WTC11 (cell line): ENCODE measurements around the gene SLIT3. TPM values are rescaled to one million over a fixed set of nuclear protein-coding genes. Genes with fewer than 3 reads are reported as not detected.

Experiments used
- ATAC-seq: fragments of 200-7000 bp; cut with Tn5 transposase; 2 replicates; pipeline ENCODE4 v1.10.0; 2021; ENCODE audit warnings: mild to moderate bottlenecking, moderate library complexity
- CTCF ChIA-PET: fragments of 300-600 bp; sonication (Branson Sonifier 250); formaldehyde crosslinking; loops from one replicate; lab custom pipeline; 2021; ENCODE audit warnings: antibody characterized with exemption; lab: Charles Lee
- POLR2A ChIA-PET: fragments of 350-600 bp; sonication (Branson Sonifier 250); formaldehyde crosslinking; loops from one replicate; lab custom pipeline; 2021; ENCODE audit warnings: antibody characterized with exemption; lab: Charles Lee
- DNase-seq: peaks from one replicate; pipeline ENCODE4 v3.0.0; 2021; ENCODE audit warnings: low spot score
- H3K27ac Mint-ChIP-seq: 2 replicates; pipeline ENCODE4 v1.8.0; 2021; ENCODE audit warnings: mixed read lengths
- H3K27me3 Mint-ChIP-seq: 2 replicates; pipeline ENCODE4 v1.8.0; 2021; ENCODE audit warnings: low read depth, mild to moderate bottlenecking, moderate library complexity, mixed read lengths
- H3K36me3 Mint-ChIP-seq: 2 replicates; pipeline ENCODE4 v1.8.0; 2021; ENCODE audit warnings: mixed read lengths
- H3K4me1 Mint-ChIP-seq: 2 replicates; pipeline ENCODE4 v1.8.0; 2022; ENCODE audit warnings: mixed read lengths
- H3K4me3 Mint-ChIP-seq: 2 replicates; pipeline ENCODE4 v1.8.0; 2021; ENCODE audit warnings: mild to moderate bottlenecking, moderate library complexity, mixed read lengths
- H3K9me3 Mint-ChIP-seq: 2 replicates; pipeline ENCODE4 v1.8.0; 2021; ENCODE audit warnings: mixed read lengths
- ELF4 ChIP-seq: sonication (generic); formaldehyde crosslinking; IDR thresholded peaks from 2 replicates; pipeline ENCODE4 v1.8.1; 2022; ENCODE audit warnings: low read depth, mild to moderate bottlenecking, moderate library complexity, missing genetic modification reagents
- EMX1 ChIP-seq: fragments of 250-450 bp; sonication (Bioruptor Pico); IDR thresholded peaks from 2 replicates; pipeline ENCODE4 v1.8.0; 2021; ENCODE audit warnings: mild to moderate bottlenecking
- GTF2I ChIP-seq: fragments of 250-450 bp; sonication (Bioruptor Pico); conservative IDR thresholded peaks from 2 replicates; pipeline ENCODE4 v1.4.0; 2021; ENCODE audit warnings: mild to moderate bottlenecking
- IRF1 ChIP-seq: sonication (generic); formaldehyde crosslinking; IDR thresholded peaks from 2 replicates; pipeline ENCODE4 v1.8.0; 2023; ENCODE audit warnings: missing genetic modification reagents
- NFYB ChIP-seq: sonication (generic); formaldehyde crosslinking; conservative IDR thresholded peaks from 2 replicates; pipeline ENCODE4 v1.8.0; 2022; ENCODE audit warnings: low read depth, missing genetic modification reagents
- NR1H2 ChIP-seq: sonication (generic); formaldehyde crosslinking; IDR thresholded peaks from 2 replicates; pipeline ENCODE4 v1.9.0; 2021; ENCODE audit warnings: mild to moderate bottlenecking, moderate library complexity, missing genetic modification reagents
- NR2C2 ChIP-seq: sonication (generic); formaldehyde crosslinking; IDR thresholded peaks from 2 replicates; pipeline ENCODE4 v1.8.0; 2022; ENCODE audit warnings: mild to moderate bottlenecking, missing genetic modification reagents
- NR3C1 ChIP-seq: sonication (generic); formaldehyde crosslinking; conservative IDR thresholded peaks from 2 replicates; pipeline ENCODE4 v1.8.1; 2023; ENCODE audit warnings: low read depth, mild to moderate bottlenecking, missing genetic modification reagents
- PREB ChIP-seq: sonication (generic); formaldehyde crosslinking; IDR thresholded peaks from 2 replicates; pipeline ENCODE4 v1.8.1; 2022; ENCODE audit warnings: mild to moderate bottlenecking, missing genetic modification reagents, moderate library complexity, borderline replicate concordance
- RELA ChIP-seq: sonication (generic); formaldehyde crosslinking; IDR thresholded peaks from 2 replicates; pipeline ENCODE4 v1.8.1; 2022; ENCODE audit warnings: missing genetic modification reagents, mild to moderate bottlenecking, borderline replicate concordance
- RORB ChIP-seq: fragments of 250-450 bp; sonication (Bioruptor Pico); IDR thresholded peaks from 2 replicates; pipeline ENCODE4 v1.9.0; 2021; ENCODE audit warnings: mild to moderate bottlenecking
- SMAD4 ChIP-seq: sonication (generic); formaldehyde crosslinking; IDR thresholded peaks from 2 replicates; pipeline ENCODE4 v1.8.0; 2022; ENCODE audit warnings: mild to moderate bottlenecking, missing genetic modification reagents
- SP1 ChIP-seq: sonication (generic); formaldehyde crosslinking; conservative IDR thresholded peaks from 2 replicates; pipeline ENCODE4 v1.8.1; 2022; ENCODE audit warnings: missing genetic modification reagents
- TCF7 ChIP-seq: sonication (generic); formaldehyde crosslinking; IDR thresholded peaks from 2 replicates; pipeline ENCODE4 v1.8.0; 2022; ENCODE audit warnings: mild to moderate bottlenecking, low read depth, missing genetic modification reagents, moderate library complexity
- TEAD4 ChIP-seq: sonication (generic); formaldehyde crosslinking; IDR thresholded peaks from 2 replicates; pipeline ENCODE4 v1.8.0; 2022; ENCODE audit warnings: mild to moderate bottlenecking, missing genetic modification reagents
- TP53 ChIP-seq: sonication (generic); formaldehyde crosslinking; IDR thresholded peaks from 2 replicates; pipeline ENCODE4 v1.8.1; 2023; ENCODE audit warnings: mild to moderate bottlenecking, missing genetic modification reagents
- ZBTB21 ChIP-seq: sonication (generic); formaldehyde crosslinking; IDR thresholded peaks from 2 replicates; pipeline ENCODE4 v1.8.1; 2023; ENCODE audit warnings: mild to moderate bottlenecking, missing genetic modification reagents, borderline replicate concordance
- ZNF121 ChIP-seq: sonication (generic); formaldehyde crosslinking; IDR thresholded peaks from 2 replicates; pipeline ENCODE4 v1.8.0; 2023; ENCODE audit warnings: missing genetic modification reagents
- ZNF219 ChIP-seq: sonication (generic); formaldehyde crosslinking; IDR thresholded peaks from 2 replicates; pipeline ENCODE4 v1.8.0; 2023; ENCODE audit warnings: missing genetic modification reagents, mild to moderate bottlenecking, borderline replicate concordance
- ZNF317 ChIP-seq: sonication (generic); formaldehyde crosslinking; IDR thresholded peaks from 2 replicates; pipeline ENCODE4 v1.8.1; 2023; ENCODE audit warnings: low read depth, mild to moderate bottlenecking, moderate library complexity, missing genetic modification reagents, borderline replicate concordance
- ZNF671 ChIP-seq: fragments of 250-450 bp; sonication (Bioruptor Pico); IDR thresholded peaks from 2 replicates; pipeline ENCODE4 v1.8.0; 2021; ENCODE audit warnings: mild to moderate bottlenecking
- total RNA-seq: library from RNA; stranded (reverse); gene quantifications from 3 replicates; pipeline ENCODE4 v1.2.3, GENCODE V29; 2021
- TF ChIP-seq, protein P1 (sequence below): fragments of 250-450 bp; sonication (Bioruptor Pico); conservative IDR thresholded peaks from 2 replicates; pipeline ENCODE4 v1.9.0; 2021; ENCODE audit warnings: mild to moderate bottlenecking
- TF ChIP-seq, protein P2 (sequence below): sonication (generic); formaldehyde crosslinking; conservative IDR thresholded peaks from 2 replicates; pipeline ENCODE4 v1.8.1; 2022; ENCODE audit warnings: mild to moderate bottlenecking, missing genetic modification reagents
- TF ChIP-seq, protein P3 (sequence below): fragments of 250-450 bp; sonication (Bioruptor Pico); IDR thresholded peaks from 2 replicates; pipeline ENCODE4 v1.9.0; 2021; ENCODE audit warnings: mild to moderate bottlenecking
- TF ChIP-seq, protein P4 (sequence below): sonication (generic); formaldehyde crosslinking; conservative IDR thresholded peaks from 2 replicates; pipeline ENCODE4 v1.8.1; 2023; ENCODE audit warnings: mild to moderate bottlenecking, low read depth, missing genetic modification reagents, moderate library complexity

SLIT3 gene
- total RNA-seq, 1 experiment from 2014 or later: 1.9 TPM

DNA sequence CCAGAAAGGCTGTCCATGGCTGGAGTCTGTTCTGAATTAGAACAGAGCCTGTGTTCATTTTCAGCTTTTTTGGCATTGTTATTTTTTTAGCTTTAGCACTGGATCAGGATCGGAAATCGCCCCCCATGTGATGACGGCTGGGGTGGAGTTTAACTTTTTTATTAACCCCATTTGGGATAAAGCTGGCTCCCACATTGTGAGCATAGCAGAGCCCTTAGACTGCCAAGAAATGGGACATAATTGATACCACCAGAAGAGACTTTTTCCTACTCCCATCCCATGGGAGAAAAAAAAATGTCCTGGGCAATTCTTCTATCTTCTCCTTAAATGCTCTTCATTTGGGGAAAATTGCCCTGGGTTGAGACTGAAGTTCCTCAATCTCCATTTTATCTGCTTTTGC is 52.4 kb downstream of the SLIT3 start (continued):
- TF ChIP-seq, protein P1, sequence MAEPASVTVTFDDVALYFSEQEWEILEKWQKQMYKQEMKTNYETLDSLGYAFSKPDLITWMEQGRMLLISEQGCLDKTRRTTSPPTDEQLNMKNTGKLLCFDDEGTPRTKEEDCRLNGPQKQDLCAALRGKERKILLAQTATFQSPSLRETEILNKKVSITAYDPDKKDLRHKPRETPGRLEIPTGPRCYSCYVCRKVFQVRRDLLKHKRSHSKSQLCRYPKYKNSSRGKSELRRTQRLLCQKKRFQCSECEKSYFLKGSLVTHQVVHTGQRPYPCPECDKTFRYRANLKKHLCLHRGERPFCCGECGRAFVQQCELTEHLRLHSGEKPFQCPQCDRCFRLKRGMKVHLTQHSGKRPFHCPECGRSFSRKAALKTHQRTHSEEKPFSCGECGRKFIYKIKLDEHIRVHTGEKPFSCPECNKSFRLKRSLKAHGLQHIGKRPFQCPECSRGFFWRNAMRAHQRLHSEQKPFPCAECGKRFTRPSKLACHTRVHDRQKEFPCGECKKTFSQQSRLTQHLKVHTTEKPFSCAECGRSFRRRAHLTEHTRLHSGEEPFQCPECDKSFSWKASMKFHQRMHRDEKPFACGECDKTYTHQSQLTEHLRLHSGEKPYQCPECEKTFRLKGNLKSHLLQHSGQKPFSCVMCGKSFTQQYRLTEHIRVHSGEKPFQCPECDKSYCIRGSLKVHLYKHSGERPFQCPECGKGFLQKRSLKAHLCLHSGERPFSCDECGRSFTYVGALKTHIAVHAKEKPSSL: no peak
- no peak for TF ChIP-seq SP1 (CRISPR knock-in tag)

GRCh38 chr5:169244812-169245211 is 56.1 kb downstream of the SLIT3 start:
- ChIA-PET POLR2A (no interaction called here), CTCF (interaction anchor here (1.0 to 1.9 kb wide), 2 partner anchors 20 to 304 kb away, joined by 3 to 4 read pairs; no protein-coding TSS in a partner anchor)
- H3K27me3 Mint-ChIP-seq: no peaks in the 10 kb centered on the region
- H3K4me1 Mint-ChIP-seq: no peaks in the 10 kb centered on the region
- ATAC-seq: no peak
- DNase-seq: no peak
- no peak for TF ChIP-seq NR1H2
- TF ChIP-seq ZBTB21: no peak
- no peak for TF ChIP-seq PREB
- TF ChIP-seq NFYB (CRISPR knock-in tag): no peak
- TF ChIP-seq ZNF121: no peak
- TF ChIP-seq SP1 (CRISPR knock-in tag): no peak
- no peak for TF ChIP-seq ZNF219 (CRISPR knock-in tag)
- no peak for TF ChIP-seq ZNF317
- no peak for TF ChIP-seq ZNF671 (CRISPR knock-in tag)
- TF ChIP-seq RELA (CRISPR knock-in tag): no peak
- no peak for TF ChIP-seq EMX1
- TF ChIP-seq, protein P2, sequence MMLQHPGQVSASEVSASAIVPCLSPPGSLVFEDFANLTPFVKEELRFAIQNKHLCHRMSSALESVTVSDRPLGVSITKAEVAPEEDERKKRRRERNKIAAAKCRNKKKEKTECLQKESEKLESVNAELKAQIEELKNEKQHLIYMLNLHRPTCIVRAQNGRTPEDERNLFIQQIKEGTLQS: no peak
- no peak for TF ChIP-seq NR2C2 (CRISPR knock-in tag)
- TF ChIP-seq, protein P3, sequence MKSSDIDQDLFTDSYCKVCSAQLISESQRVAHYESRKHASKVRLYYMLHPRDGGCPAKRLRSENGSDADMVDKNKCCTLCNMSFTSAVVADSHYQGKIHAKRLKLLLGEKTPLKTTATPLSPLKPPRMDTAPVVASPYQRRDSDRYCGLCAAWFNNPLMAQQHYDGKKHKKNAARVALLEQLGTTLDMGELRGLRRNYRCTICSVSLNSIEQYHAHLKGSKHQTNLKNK: no peak
- TF ChIP-seq, protein P4, sequence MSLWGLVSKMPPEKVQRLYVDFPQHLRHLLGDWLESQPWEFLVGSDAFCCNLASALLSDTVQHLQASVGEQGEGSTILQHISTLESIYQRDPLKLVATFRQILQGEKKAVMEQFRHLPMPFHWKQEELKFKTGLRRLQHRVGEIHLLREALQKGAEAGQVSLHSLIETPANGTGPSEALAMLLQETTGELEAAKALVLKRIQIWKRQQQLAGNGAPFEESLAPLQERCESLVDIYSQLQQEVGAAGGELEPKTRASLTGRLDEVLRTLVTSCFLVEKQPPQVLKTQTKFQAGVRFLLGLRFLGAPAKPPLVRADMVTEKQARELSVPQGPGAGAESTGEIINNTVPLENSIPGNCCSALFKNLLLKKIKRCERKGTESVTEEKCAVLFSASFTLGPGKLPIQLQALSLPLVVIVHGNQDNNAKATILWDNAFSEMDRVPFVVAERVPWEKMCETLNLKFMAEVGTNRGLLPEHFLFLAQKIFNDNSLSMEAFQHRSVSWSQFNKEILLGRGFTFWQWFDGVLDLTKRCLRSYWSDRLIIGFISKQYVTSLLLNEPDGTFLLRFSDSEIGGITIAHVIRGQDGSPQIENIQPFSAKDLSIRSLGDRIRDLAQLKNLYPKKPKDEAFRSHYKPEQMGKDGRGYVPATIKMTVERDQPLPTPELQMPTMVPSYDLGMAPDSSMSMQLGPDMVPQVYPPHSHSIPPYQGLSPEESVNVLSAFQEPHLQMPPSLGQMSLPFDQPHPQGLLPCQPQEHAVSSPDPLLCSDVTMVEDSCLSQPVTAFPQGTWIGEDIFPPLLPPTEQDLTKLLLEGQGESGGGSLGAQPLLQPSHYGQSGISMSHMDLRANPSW (CRISPR knock-in tag): no peak
- peaks cover 7% of the 10 kb centered on the region; the same call in 1 of the 2 replicates for H3K9me3 Mint-ChIP-seq
- H3K36me3 Mint-ChIP-seq: no peaks in the 10 kb centered on the region
- no peak overlapping the region for H3K4me3 Mint-ChIP-seq
- no peak overlapping the region for H3K27ac Mint-ChIP-seq

DNA sequence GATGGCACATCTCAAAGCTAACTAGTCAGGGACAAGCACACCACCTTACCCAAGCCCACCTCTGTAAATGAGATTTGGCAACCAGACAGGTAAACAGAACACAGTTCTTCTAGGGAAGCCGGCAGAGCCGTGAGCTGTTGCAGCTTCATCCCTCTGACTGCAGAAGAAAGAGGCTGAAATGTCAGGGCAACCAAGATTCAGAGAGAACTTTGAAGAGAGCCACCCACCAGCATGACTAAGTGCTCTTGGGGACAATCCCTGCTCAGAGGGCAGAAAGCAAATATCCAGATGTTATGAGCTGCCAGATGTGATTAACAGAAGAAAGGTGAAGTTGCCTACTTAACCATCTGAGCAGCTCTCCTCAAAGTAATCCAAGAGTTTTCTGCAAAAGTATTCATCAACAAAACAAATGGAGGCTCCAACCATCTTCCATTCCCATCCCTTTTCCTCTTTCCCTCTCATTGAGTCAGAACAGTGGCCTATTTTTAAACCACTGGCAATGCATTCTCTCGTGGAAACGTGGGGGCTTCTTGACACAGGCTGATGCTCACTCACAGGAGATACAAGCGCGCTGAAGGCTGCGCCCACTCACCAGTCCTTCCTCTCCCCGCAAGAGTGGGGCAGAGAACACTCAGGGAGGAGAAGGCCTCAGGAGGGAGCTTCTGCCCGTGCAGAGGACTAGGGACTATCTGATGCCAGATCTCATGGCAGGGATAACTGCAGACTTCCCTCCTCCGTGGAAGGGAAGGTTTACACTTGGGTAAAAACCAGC is 57.1 kb downstream of the SLIT3 start:
- no peak for DNase-seq
- ATAC-seq: no peak
- Mint-ChIP-seq H3K36me3 (no peaks in the 10 kb centered on the region), H3K4me3 (no peak overlapping the region), H3K4me1 (no peaks in the 10 kb centered on the region), H3K27ac (no peak overlapping the region), H3K27me3 (no peaks in the 10 kb centered on the region), H3K9me3 (peaks cover 11% of the 10 kb centered on the region; the same call in 1 of the 2 replicates)
- ChIA-PET POLR2A (no interaction called here), CTCF (interaction anchor here (1.9 kb wide), 1 partner anchor 21 kb away, joined by 4 read pairs; no protein-coding TSS in a partner anchor)
- TF ChIP-seq RORB (CRISPR knock-in tag): no peak
- TF ChIP-seq TEAD4 (CRISPR knock-in tag): no peak
- no peak for TF ChIP-seq NFYB (CRISPR knock-in tag)
- TF ChIP-seq TCF7 (CRISPR knock-in tag): no peak
- TF ChIP-seq, protein P4 (CRISPR knock-in tag): no peak
- no peak for TF ChIP-seq ELF4 (CRISPR knock-in tag)
- no peak for TF ChIP-seq TP53
- no peak for TF ChIP-seq SMAD4
- TF ChIP-seq NR3C1 (CRISPR knock-in tag): no peak
- TF ChIP-seq GTF2I (CRISPR knock-in tag): no peak
- TF ChIP-seq IRF1: no peak
